Activated naive CD8-positive, alpha-beta T cell (primary cell): Measurements from ENCODE around the gene ABHD5.

ENCODE experiments used
- H3K27ac Mint-ChIP-seq: one replicate; pipeline ENCODE4 v1.8.0; 2021; ENCODE audit warnings: mixed read lengths
- H3K27me3 Mint-ChIP-seq: one replicate; pipeline ENCODE4 v1.8.0; 2021; ENCODE audit warnings: mixed read lengths
- H3K36me3 Mint-ChIP-seq: one replicate; pipeline ENCODE4 v1.8.0; 2021; ENCODE audit warnings: mixed read lengths
- H3K4me1 Mint-ChIP-seq: one replicate; pipeline ENCODE4 v1.8.0; 2021; ENCODE audit warnings: low read depth, mixed read lengths
- H3K4me3 Mint-ChIP-seq: one replicate; pipeline ENCODE4 v1.8.0; 2021; ENCODE audit warnings: mild to moderate bottlenecking, mixed read lengths
- H3K9me3 Mint-ChIP-seq: one replicate; pipeline ENCODE4 v1.8.0; 2021; ENCODE audit warnings: low read depth, mixed read lengths

ABHD5 gene

DNA sequence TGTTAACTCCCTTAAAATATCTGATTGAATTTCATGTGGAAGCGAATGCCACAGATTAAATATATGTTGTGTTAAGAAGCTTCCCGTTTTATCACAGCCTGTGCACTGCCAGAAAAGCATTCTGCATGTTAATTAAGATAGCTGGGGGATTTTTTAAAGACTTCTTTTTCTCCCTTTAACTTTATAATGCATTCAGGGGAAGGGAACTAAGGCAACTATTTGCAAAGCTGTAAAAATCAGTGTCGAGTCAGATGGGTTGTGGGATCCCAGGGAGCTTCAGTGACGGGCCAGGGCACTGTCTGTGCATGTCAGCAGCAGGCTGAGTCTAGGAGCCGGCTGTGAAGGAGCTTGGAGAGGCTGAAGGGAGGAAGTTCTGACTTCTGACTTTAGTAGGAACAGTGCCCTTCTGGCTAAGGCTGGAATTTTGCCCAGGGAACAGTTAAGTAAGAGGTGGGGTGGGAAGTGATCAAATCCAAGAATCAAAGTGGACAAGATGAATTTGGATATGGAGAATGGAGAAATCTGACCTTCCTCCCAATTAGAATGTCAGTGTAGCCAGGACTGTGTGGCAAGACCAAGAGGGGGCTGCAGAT is 77.7 kb downstream of the ABHD5 start:
- Mint-ChIP-seq H3K4me1 (peaks cover 18% of the 10 kb centered on the region), H3K36me3 (no peaks in the 10 kb centered on the region), H3K27me3 (no peaks in the 10 kb centered on the region), H3K4me3 (no peak overlapping the region), H3K9me3 (no peaks in the 10 kb centered on the region), H3K27ac (no peak overlapping the region)

DNA sequence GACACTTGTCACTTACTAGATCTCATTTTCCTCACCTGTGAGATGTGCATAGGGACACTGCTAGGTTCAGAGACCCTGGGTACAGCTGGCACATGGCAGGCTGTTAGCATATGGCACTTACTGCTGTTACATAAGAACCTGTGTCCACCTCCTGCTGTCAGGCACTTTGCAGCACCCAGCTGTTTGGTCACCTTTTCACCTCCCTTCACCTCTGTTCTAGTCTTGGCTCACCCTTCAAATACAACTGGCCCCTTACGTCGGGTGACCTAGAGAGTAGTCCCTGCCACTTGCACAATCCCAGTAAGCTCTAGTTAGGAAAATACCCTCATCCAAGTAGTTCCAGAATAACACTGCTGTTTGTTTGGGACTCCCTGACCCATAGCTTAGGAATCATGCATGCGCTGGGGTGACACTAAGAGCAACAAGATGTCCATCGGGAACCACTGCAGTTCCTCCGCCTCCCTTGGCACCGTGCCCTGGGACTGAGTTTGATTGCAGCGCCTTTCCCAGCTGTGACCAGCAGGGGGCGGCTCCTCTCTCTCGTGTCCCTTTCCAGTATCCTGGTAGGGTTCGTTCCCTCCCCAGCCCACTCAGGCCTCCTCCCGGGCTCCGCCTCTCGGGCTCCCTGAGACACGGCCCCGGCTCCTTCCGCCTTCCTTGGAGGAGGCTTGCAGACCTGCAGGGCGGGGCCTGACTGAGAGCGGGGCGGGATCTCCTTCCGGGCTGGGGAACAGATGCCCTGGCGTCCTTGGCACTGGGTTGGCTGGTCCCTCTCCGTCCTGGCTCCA is 78.6 kb downstream of the ABHD5 start:
- H3K36me3 Mint-ChIP-seq = no peaks in the 10 kb centered on the region
- H3K4me3 Mint-ChIP-seq = peak overlapping the region; percentile 40
- no peak overlapping the region for H3K27ac Mint-ChIP-seq
- H3K9me3 Mint-ChIP-seq = no peaks in the 10 kb centered on the region
- peaks cover 22% of the 10 kb centered on the region for H3K4me1 Mint-ChIP-seq
- H3K27me3 Mint-ChIP-seq = no peaks in the 10 kb centered on the region

DNA sequence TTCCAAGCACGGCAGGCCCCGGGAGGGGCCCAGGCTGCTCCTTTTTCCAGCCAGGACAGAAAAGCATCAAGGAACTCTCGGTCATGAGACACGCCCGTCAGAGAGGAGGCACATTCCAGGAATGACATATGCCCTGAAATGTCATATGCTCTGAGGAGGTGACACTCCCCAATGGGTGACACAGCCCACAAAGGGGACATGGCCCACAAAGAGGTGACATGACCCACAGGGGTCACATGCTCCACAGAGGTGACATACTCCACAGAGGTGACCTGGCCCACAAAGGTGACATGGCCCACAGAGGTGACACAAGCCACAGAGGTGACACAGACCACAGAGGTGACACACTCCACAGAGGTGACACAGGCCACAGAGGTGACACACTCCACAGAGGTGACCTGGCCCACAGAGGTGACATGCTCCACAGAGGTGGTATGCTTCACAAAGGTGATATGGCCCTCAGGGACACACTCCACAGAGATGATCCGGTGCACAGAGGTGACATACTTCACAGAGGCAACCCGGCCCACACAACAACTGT is 79.2 kb downstream of the ABHD5 start:
- no peaks in the 10 kb centered on the region for H3K36me3 Mint-ChIP-seq
- no peaks in the 10 kb centered on the region for H3K27me3 Mint-ChIP-seq
- H3K4me3 Mint-ChIP-seq = no peak overlapping the region
- H3K4me1 Mint-ChIP-seq = peaks cover 22% of the 10 kb centered on the region
- H3K27ac Mint-ChIP-seq = no peak overlapping the region
- no peaks in the 10 kb centered on the region for H3K9me3 Mint-ChIP-seq

DNA sequence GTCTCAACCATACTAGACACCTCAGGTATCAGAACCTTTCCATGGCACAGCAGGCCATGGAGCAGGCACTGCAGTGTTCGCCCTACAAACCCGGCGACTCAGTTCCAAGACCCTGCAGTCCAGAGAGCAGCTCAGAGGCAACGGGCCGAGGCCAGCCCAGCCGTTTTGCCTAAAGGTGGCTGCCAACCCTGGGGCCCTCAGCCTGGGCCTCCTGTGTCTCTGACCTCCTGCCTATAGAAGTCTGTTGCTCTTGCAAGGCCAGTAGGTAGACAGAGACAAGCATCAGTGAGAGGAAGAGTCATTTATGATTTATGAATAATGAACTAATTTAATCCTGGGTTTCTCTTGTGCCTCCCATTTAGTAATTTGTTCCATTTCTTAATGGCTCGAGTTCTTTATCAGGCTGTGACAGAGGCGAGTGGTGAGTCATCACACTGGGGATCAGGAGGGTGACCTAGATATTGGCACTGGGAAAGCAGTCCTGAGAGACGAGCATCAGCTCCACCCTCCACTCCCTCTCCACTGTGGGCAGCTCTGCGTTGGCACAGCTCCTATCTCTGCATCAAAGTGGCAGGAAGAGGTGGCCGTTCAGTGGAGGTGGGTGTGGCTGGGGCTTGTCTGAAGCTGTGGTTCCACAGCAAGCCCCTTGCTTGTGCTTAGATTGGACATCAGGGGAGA is 79.8 kb downstream of the ABHD5 start:
- peaks cover 22% of the 10 kb centered on the region for H3K4me1 Mint-ChIP-seq
- no peaks in the 10 kb centered on the region for H3K27me3 Mint-ChIP-seq
- H3K27ac Mint-ChIP-seq = peak overlapping the region; percentile 64
- no peaks in the 10 kb centered on the region for H3K9me3 Mint-ChIP-seq
- no peak overlapping the region for H3K4me3 Mint-ChIP-seq
- H3K36me3 Mint-ChIP-seq = no peaks in the 10 kb centered on the region

DNA sequence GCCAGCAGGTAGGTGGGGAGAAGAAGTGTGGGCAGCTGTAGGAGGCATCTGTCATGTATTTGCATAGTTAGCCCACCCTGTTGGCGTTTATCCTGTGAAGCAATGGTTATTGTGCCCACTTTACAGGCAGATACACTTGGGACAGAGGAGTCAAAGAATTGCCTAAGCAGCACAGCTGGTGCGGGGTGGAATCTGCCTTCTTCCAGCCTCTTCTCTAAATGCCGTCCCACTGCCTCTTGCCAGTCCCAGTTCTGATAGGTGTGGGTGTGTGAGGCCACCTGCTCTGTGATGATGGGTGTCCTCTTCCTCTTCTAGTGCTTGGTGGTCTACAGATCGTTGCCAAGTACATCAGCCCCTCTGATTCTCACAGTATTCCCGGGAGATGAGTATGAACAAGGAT is 80.9 kb downstream of the ABHD5 start:
- H3K4me1 Mint-ChIP-seq = peaks cover 22% of the 10 kb centered on the region
- H3K27ac Mint-ChIP-seq = no peak overlapping the region
- no peaks in the 10 kb centered on the region for H3K9me3 Mint-ChIP-seq
- H3K36me3 Mint-ChIP-seq = no peaks in the 10 kb centered on the region
- no peak overlapping the region for H3K4me3 Mint-ChIP-seq
- H3K27me3 Mint-ChIP-seq = no peaks in the 10 kb centered on the region

DNA sequence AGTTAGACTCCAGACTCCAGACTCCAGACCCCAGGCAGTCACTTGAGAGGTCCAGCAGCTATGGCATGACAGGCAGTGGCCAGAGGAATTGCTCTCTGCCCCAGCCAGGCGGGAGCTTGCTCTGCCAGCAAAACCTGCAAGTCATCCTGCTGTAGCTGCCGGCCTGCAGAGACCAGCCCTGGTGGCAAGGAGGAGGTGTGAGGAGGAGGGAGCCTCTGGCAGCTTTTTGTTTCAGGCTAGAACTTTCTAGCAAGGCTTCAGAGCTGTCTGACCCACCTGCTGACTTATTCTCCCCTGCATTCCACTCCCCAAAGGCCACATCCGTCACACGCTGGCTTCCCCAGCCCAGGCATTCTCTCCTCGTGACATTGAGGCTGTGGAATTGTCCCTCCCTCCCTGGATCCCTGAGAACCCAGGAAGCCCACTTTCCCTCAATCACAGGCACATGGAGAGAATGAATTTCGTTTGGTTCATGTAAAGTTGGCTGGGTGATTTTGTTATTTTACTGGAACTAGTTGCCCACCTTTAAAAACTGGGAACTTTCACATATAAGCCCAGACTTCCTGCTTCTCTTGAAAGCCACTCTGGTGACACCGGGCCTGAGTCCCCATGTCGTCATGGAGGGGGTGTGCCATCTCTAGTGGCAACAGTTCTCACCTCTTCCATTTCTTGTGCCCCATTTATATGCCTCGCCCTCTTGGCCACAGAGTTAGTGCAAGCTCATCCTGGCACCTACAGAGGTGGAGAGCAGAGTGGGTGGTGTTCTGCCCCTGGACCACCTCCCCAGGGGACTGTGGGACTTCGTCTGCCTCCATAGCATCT is 82.7 kb downstream of the ABHD5 start:
- no peaks in the 10 kb centered on the region for H3K9me3 Mint-ChIP-seq
- no peaks in the 10 kb centered on the region for H3K27me3 Mint-ChIP-seq
- H3K4me1 Mint-ChIP-seq = peaks cover 22% of the 10 kb centered on the region
- H3K27ac Mint-ChIP-seq = no peak overlapping the region
- no peak overlapping the region for H3K4me3 Mint-ChIP-seq
- no peaks in the 10 kb centered on the region for H3K36me3 Mint-ChIP-seq

DNA sequence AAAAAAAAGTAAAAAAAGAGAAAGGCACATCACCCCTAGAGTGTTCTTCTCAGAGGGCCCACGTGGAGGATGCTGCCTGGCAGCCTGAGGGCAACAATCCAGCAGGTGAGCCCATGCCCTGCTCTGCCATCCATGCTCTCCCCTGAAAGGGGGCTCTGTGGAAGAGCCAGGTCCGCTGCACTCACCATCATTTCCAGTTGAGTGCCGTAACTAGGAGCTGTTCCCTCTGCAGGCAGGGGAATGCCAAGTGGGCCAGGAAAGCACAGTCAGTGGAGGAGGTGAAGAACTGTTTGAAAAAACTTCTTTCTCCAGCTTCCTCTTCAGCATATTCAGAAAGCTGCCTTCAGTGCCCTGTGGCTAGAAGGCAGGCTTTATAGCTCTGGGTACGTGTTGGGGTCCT is 84.1 kb downstream of the ABHD5 start:
- Mint-ChIP-seq H3K27me3 (no peaks in the 10 kb centered on the region), H3K36me3 (peaks cover 3% of the 10 kb centered on the region), H3K9me3 (no peaks in the 10 kb centered on the region), H3K27ac (no peak overlapping the region), H3K4me3 (no peak overlapping the region), H3K4me1 (peaks cover 17% of the 10 kb centered on the region)

DNA sequence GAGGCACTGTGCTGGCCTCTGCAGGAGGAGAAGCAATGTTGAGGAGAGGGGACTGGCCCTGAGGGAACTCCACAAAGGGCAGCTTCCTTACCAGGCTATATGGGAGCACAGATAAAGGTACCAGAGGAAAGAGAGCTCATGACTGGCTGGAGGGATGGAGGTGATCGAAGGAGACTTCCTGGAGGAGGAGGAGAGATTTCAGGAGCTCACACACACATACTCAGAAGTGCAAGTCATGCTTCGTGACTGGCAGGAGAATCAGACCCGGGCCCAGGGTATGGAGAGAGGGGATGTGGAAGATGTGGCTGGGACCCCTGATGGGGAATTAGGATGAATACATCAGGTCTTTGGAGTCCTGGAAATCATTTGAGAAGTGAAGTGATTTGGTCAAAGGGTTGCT is 85.4 kb downstream of the ABHD5 start:
- H3K9me3 Mint-ChIP-seq = no peaks in the 10 kb centered on the region
- peaks cover 4% of the 10 kb centered on the region for H3K4me1 Mint-ChIP-seq
- H3K27me3 Mint-ChIP-seq = no peaks in the 10 kb centered on the region
- H3K4me3 Mint-ChIP-seq = no peak overlapping the region
- peaks cover 3% of the 10 kb centered on the region for H3K36me3 Mint-ChIP-seq
- no peak overlapping the region for H3K27ac Mint-ChIP-seq

DNA sequence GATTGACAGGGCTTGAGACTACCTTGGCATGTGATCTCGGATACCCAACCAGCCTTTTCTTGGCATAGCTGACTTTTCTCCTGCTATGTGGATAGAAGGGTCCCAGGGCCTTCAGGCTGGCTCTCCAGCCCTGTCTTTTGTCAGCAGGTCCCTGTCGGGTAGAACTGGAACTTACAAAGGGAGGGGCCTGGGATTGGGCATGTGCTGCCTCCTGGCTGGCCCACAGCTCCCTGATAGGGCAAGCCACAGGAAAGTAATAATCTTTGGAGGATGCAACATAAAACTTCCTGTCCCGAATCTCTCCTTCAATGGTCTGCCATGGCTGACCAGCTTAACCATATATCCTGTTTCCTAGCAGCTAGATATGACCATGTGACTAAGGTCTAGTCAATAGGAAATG is 89.1 kb downstream of the ABHD5 start:
- H3K27ac Mint-ChIP-seq = no peak overlapping the region
- H3K4me1 Mint-ChIP-seq = no peaks in the 10 kb centered on the region
- H3K9me3 Mint-ChIP-seq = no peaks in the 10 kb centered on the region
- no peaks in the 10 kb centered on the region for H3K27me3 Mint-ChIP-seq
- no peak overlapping the region for H3K4me3 Mint-ChIP-seq
- peaks cover 3% of the 10 kb centered on the region for H3K36me3 Mint-ChIP-seq

DNA sequence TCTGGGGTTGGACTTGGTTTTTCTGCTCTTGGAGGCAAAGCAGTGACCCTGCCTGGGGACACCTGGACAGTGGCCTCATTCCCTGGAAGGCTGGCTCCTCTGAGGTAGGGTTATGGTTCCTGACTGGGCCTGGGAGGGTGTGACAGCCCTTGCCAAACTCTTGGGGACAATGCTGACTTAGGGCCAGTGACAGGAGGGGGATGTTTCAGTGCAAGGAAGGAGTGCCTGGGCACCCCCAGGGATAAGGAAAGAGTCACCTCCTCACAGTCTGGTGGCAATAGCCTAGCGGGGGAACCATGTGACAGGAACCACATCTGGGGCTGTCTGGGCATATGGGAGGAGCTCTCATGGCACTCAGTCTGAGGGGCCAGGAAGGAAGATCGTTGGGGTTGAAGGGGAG is 91.8 kb downstream of the ABHD5 start:
- Mint-ChIP-seq H3K9me3 (no peaks in the 10 kb centered on the region), H3K36me3 (peaks cover 3% of the 10 kb centered on the region), H3K4me3 (no peak overlapping the region), H3K27ac (no peak overlapping the region), H3K4me1 (no peaks in the 10 kb centered on the region), H3K27me3 (no peaks in the 10 kb centered on the region)
